Tibial nerve (tissue), 3 donors: ENCODE measurements around the gene RPTOR.

ENCODE experiments used
- CTCF ChIP-seq, 5 experiments: fragments of 200-600 bp in 3 of 5; fragments of 450-650 bp in 2 of 5; sonication (generic) in 3 of 5; IDR thresholded peaks; one replicate each; pipeline ENCODE4 v1.5.1; 2016 to 2019; ENCODE audit warnings: antibody characterized with exemption in 5 of 5, mild to moderate bottlenecking in 3 of 5, moderate library complexity in 2 of 5
- POLR2A ChIP-seq, 2 donors: fragments of 450-650 bp; IDR thresholded peaks; one replicate each; pipeline ENCODE4 v1.6.1; 2017; ENCODE audit warnings: antibody characterized with exemption in 2 of 2, mild to moderate bottlenecking in 2 of 2, moderate library complexity in 2 of 2

- TF ChIP-seq CTCF (IDR thresholded peaks at IDR 0.05) (no peak), POLR2A (IDR thresholded peaks at IDR 0.05) (no peak)
Measured at GRCh38 chr17:80817321-80817845, 272.7 kb downstream of the RPTOR start.
